OCI-LY7 (cell line): ENCODE data around the gene HDAC9. TPM values are rescaled to one million over a fixed set of nuclear protein-coding genes. Genes with fewer than 3 reads are reported as not detected.

ENCODE experiments used
- BruUV-seq: library from RNA; stranded (reverse); fragments of 400-500 nt; replicated peaks from 2 replicates; lab custom pipeline; 2021; lab: Mats Ljungman, UMichigan
- CTCF ChIA-PET: fragments of 300-600 bp; sonication (Branson Sonifier 250); formaldehyde crosslinking; loops from one replicate; lab custom pipeline; 2022; ENCODE audit warnings: antibody characterized with exemption; ENCODE audit not compliant: unreplicated experiment; lab: Charles Lee
- POLR2A ChIA-PET: fragments of 300-600 bp; sonication (Branson Sonifier 250); formaldehyde crosslinking; loops from one replicate; lab custom pipeline; 2022; ENCODE audit warnings: antibody characterized with exemption; lab: Charles Lee
- DNase-seq: peaks from one replicate; pipeline ENCODE4 v3.0.0-alpha.2; 2015; ENCODE audit warnings: low spot score
- H2AFZ ChIP-seq: fragments of 200-600 bp; sonication (generic), shearing (Covaris generic); 2 replicates; pipeline ENCODE4 v1.6.1; 2014; ENCODE audit warnings: mild to moderate bottlenecking, antibody characterized with exemption, low read length, moderate library complexity
- H3K27ac ChIP-seq: fragments of 200-600 bp; sonication (generic); 2 replicates; pipeline ENCODE4 v1.5.1; 2014; ENCODE audit warnings: mixed run types, low read depth, mild to moderate bottlenecking, moderate library complexity, low read length, inconsistent platforms; ENCODE audit not compliant: poor library complexity, severe bottlenecking
- H3K36me3 ChIP-seq: fragments of 200-600 bp; sonication (generic); 2 replicates; pipeline ENCODE4 v1.6.1; 2014; ENCODE audit warnings: mild to moderate bottlenecking, antibody characterized with exemption, low read length, moderate library complexity, mixed read lengths; ENCODE audit not compliant: insufficient read depth
- H3K4me1 ChIP-seq: fragments of 200-600 bp; sonication (generic); 2 replicates; pipeline ENCODE4 v1.5.1; 2014; ENCODE audit warnings: mild to moderate bottlenecking, low read length; ENCODE audit not compliant: insufficient read depth, poor library complexity, severe bottlenecking
- H3K4me2 ChIP-seq: fragments of 200-600 bp; sonication (generic); 2 replicates; pipeline ENCODE4 v1.6.1; 2014; ENCODE audit warnings: mild to moderate bottlenecking, low read length
- H3K4me3 ChIP-seq: fragments of 200-600 bp; sonication (generic); 2 replicates; pipeline ENCODE4 v1.5.1; 2014; ENCODE audit warnings: mild to moderate bottlenecking, low read depth, low read length; ENCODE audit not compliant: poor library complexity, severe bottlenecking
- H3K79me2 ChIP-seq: fragments of 200-600 bp; sonication (generic); 2 replicates; pipeline ENCODE4 v1.6.1; 2016; ENCODE audit warnings: low read depth, mild to moderate bottlenecking, low read length, moderate library complexity, mixed read lengths; ENCODE audit not compliant: insufficient read depth
- H3K9me2 ChIP-seq: fragments of 200-600 bp; sonication (generic); 2 replicates; pipeline ENCODE4 v1.6.1; 2016; ENCODE audit warnings: mild to moderate bottlenecking, low read length, mixed read lengths; ENCODE audit not compliant: insufficient read depth
- H3K9me3 ChIP-seq: fragments of 200-600 bp; sonication (generic); 2 replicates; pipeline ENCODE4 v1.6.1; 2014; ENCODE audit warnings: mild to moderate bottlenecking, mixed run types, low read length, mixed read lengths
- H4K20me1 ChIP-seq: fragments of 200-600 bp; sonication (generic); 2 replicates; pipeline ENCODE4 v1.6.1; 2014; ENCODE audit warnings: mild to moderate bottlenecking, antibody characterized with exemption, low read length, moderate library complexity, mixed read lengths; ENCODE audit not compliant: insufficient read depth
- EZH2phosphoT487 ChIP-seq: fragments of 200-600 bp; sonication (generic); IDR thresholded peaks from 2 replicates; pipeline ENCODE4 v1.6.1; 2018; ENCODE audit warnings: low read depth, borderline replicate concordance, mild to moderate bottlenecking, mixed run types, antibody characterized with exemption, low read length, moderate library complexity, mixed read lengths
- intact Hi-C: fragments of 100-400 bp; cut with micrococcal nuclease; formaldehyde crosslinking; loops from one replicate; pipeline ENCODE4 v1.10.0; 2022; ENCODE audit not compliant: unreplicated experiment
- total RNA-seq, 2 experiments: library from RNA; depleted of rRNA in 1 of 2; stranded (reverse); fragments of >200 nt in 1 of 2; shearing (Covaris generic) in 1 of 2; gene quantifications; 2 replicates each; pipeline ENCODE4 v1.2.3, GENCODE V29; 2014 to 2022
- TF ChIP-seq, protein P1 (sequence below): fragments of 200-600 bp; sonication (generic); conservative IDR thresholded peaks from 2 replicates; pipeline ENCODE4 v1.5.1; 2014; ENCODE audit warnings: mild to moderate bottlenecking, antibody characterized with exemption, low read length, moderate library complexity, mixed read lengths

HDAC9 gene
- total RNA-seq, 2 experiments from 2014 or later, result 58.8 to 91.7 TPM

- H2AFZ ChIP-seq, result peak overlapping the region; percentile 17; the same call in 1 of the 2 replicates
- H3K9me2 ChIP-seq, result no peaks in the 10 kb centered on the region
- H3K4me3 ChIP-seq, result peak overlapping the region; percentile 58
- H3K4me1 ChIP-seq, result peaks cover 90% of the 10 kb centered on the region
- H3K9me3 ChIP-seq, result no peaks in the 10 kb centered on the region; the same call in 1 of the 2 replicates
- POLR2A ChIA-PET, result interaction anchor here (0.7 to 10.6 kb wide), 12 partner anchors 11 to 36 kb away, joined by 3 to 183 read pairs (median 11); partner anchors contain the start of gene HDAC9
- H3K36me3 ChIP-seq, result peaks cover 4% of the 10 kb centered on the region; the same call in 1 of the 2 replicates
- H3K27ac ChIP-seq, result peak overlapping the region; percentile 88
- peak overlapping the region; percentile 74 for H3K4me2 ChIP-seq
- no peaks in the 10 kb centered on the region for H4K20me1 ChIP-seq
- intact Hi-C loops, result loop anchor here (1.0 to 5.0 kb wide), 2 partner anchors 34 to 36 kb away; partner anchors contain the start of gene HDAC9
- DNase-seq, result no peak
- no peak for TF ChIP-seq EZH2phosphoT487
- TF ChIP-seq, protein P1, sequence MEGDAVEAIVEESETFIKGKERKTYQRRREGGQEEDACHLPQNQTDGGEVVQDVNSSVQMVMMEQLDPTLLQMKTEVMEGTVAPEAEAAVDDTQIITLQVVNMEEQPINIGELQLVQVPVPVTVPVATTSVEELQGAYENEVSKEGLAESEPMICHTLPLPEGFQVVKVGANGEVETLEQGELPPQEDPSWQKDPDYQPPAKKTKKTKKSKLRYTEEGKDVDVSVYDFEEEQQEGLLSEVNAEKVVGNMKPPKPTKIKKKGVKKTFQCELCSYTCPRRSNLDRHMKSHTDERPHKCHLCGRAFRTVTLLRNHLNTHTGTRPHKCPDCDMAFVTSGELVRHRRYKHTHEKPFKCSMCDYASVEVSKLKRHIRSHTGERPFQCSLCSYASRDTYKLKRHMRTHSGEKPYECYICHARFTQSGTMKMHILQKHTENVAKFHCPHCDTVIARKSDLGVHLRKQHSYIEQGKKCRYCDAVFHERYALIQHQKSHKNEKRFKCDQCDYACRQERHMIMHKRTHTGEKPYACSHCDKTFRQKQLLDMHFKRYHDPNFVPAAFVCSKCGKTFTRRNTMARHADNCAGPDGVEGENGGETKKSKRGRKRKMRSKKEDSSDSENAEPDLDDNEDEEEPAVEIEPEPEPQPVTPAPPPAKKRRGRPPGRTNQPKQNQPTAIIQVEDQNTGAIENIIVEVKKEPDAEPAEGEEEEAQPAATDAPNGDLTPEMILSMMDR, result no peak
- CTCF ChIA-PET, result no interaction called here
- H3K79me2 ChIP-seq, result peaks cover 99% of the 10 kb centered on the region
- no TSS peak for BruUV-seq
These were observed 37.3 kb downstream of the HDAC9 start for GRCh38 chr7:18532813-18533212.

- no peak for DNase-seq
- Histone ChIP-seq H3K79me2 (peaks cover 99% of the 10 kb centered on the region), H3K9me2 (no peaks in the 10 kb centered on the region), H2AFZ (peak overlapping the region; percentile 17; the same call in 1 of the 2 replicates), H3K4me3 (peak overlapping the region; percentile 5), H3K9me3 (no peaks in the 10 kb centered on the region; the same call in 1 of the 2 replicates), H3K36me3 (peaks cover 4% of the 10 kb centered on the region; the same call in 1 of the 2 replicates), H4K20me1 (no peaks in the 10 kb centered on the region), H3K27ac (peak overlapping the region; percentile 88), H3K4me2 (peak overlapping the region; percentile 74), H3K4me1 (peaks cover 85% of the 10 kb centered on the region)
- ChIA-PET POLR2A (interaction anchor here (0.5 to 10.6 kb wide), 9 partner anchors 9 to 38 kb away, joined by 3 to 183 read pairs (median 16); partner anchors contain the start of gene HDAC9), CTCF (no interaction called here)
- no peak for TF ChIP-seq EZH2phosphoT487
- TF ChIP-seq, protein P1, result no peak
- intact Hi-C loops, result loop anchor here (5.0 kb wide), 1 partner anchor 37 kb away; the partner anchor contains the start of gene HDAC9
- no TSS peak for BruUV-seq
These were observed 38.9 kb downstream of the HDAC9 start for GRCh38 chr7:18534481-18534880.
